Measurements from ENCODE around the gene AP3S1.
A peak's percentile ranks its signal among the peaks of the same experiment; 100 is the strongest.

The AP3S1 gene

DNA sequence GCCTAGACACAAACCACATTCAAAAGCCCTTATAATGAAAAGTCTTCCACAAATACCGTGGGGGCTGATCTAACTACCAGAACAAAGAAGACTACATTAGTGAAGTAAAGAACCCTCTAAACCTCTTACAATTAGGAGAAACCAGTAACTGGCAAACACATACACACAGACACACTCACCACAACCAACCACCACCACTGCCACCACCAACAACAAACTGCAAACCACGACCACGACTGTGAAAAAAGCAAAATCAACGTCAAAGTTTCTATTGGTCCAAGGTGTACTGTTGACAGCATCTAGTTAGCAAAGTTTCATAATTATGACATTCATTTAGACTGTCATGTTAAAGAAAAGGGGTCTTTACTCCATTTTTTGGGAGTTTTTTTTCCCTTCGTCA lies 28.0 kb upstream of the AP3S1 start:
- no peak for DNase-seq (ENCODE audit: low read depth)
- TF ChIP-seq, protein P1, sequence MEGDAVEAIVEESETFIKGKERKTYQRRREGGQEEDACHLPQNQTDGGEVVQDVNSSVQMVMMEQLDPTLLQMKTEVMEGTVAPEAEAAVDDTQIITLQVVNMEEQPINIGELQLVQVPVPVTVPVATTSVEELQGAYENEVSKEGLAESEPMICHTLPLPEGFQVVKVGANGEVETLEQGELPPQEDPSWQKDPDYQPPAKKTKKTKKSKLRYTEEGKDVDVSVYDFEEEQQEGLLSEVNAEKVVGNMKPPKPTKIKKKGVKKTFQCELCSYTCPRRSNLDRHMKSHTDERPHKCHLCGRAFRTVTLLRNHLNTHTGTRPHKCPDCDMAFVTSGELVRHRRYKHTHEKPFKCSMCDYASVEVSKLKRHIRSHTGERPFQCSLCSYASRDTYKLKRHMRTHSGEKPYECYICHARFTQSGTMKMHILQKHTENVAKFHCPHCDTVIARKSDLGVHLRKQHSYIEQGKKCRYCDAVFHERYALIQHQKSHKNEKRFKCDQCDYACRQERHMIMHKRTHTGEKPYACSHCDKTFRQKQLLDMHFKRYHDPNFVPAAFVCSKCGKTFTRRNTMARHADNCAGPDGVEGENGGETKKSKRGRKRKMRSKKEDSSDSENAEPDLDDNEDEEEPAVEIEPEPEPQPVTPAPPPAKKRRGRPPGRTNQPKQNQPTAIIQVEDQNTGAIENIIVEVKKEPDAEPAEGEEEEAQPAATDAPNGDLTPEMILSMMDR (conservative IDR thresholded peaks at IDR 0.05; ENCODE audit: low read depth, low read length) = no peak
- H3K4me3 ChIP-seq (ENCODE audit: low read length) = peak overlapping the region; percentile 86

DNA sequence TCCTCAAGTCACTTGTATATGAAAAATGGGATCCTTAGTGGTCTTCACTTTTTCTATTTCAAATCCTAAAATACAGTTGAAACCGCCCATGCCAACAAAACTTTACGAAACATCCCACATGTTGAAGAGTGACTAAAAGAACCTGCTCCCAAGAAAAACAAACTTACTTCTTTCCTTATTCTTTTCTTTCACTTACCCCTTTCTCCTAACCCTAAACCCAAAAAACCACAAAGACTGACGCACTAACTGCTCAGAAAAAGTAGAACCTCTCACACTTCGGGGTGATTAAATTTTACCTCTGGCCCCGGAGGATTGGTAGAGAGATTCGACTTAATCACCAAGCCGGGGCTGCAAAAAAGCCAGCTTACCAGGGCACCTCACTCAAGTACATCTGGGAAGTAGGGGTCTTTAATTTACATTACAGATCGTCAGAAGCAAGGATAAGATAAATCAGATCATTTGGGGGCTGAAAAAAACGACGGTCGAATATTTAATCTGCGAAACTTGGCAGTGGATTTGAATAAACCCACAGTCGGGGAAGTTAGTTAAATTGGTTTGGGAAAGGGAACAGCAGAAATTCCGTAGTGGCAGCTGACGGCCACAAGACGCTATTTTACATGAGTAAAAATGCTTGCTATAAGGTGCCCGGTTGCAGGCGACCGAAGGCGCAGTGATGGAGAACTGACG lies 26.6 kb upstream of the AP3S1 start:
- DNase-seq (ENCODE audit: low read depth) = no peak
- TF ChIP-seq, protein P1 (conservative IDR thresholded peaks at IDR 0.05; ENCODE audit: low read depth, low read length) = no peak
- H3K4me3 ChIP-seq (ENCODE audit: low read length) = peak overlapping the region; percentile 86

DNA sequence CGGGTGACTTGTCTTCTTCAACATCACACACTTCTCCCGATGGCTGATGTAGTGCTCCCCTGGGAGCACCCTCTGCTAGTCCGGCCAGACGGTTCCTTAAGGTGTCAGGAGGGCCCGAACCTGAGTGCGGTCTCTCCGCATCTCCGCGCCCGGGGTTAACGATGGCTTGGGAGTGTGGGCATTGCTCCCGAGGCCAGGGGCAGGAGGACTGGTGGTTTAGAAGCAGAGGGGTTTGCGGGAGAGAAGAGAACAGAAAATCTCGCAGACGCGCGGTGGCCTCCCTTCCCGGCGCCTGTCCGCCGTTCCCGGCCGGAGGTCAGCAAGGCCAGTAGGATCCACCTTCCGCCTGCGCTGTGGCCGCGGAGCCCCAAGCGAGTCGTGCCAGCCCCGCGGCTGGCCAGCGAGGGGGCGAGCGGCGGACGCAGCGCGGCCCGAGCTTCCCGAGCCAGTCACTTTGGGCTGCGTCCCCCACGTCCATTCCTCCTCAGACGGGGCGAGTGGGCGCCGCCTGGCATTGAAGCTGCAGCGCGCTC lies 26.0 kb upstream of the AP3S1 start:
- H3K4me3 ChIP-seq (ENCODE audit: low read length) = peak overlapping the region; percentile 86
- no peak for DNase-seq (ENCODE audit: low read depth)
- TF ChIP-seq, protein P1 (conservative IDR thresholded peaks at IDR 0.05; ENCODE audit: low read depth, low read length) = no peak

DNA sequence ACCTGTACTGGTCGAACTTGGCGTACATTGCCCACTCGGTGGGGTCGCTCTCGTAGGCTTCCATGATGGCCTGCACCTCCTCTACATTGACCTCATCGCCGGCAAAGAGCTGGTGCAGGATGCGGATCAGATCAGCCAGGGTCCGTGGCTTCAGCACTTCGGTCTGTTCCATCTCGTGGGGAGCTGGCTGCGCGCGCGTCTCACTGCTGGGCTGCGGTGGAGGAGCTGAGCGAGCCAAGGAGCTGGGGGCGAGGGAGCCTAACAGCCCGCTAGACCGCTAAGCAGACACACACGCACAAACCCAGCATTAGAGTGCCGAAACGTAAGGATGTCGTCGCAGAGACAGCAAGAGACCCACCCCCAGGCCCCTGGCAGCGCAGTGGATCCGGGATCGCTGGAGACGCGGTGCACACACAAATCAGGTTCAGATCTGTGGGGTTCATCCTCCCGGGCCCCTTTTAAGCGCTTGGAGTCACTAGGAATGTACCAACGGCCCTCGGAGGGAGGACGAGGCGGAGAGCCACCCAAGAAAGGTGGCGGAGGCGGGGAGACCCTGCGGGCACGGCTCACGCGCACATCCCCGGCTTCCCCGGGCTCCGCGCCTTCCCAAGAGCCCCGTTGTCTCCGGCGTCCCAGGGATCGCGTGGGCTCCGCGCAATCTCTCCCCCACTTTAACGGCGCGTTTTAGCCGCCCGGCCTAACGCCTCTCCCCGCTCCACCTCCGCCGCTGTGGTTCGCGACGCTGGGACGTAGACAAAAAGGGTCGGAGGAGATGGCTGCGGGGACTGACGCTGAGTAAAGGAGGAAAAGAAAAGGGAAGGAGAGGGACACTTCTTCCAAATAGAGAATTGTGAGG lies 25.3 kb upstream of the AP3S1 start, which contains the start of gene CDO1:
CDO1 (minus strand) TSS at position 434 of the 856 bp plus-strand sequence; CDS start at position 172, 262 bp downstream.
- peak; percentile 44 for DNase-seq (ENCODE audit: low read depth)
- TF ChIP-seq, protein P1 (conservative IDR thresholded peaks at IDR 0.05; ENCODE audit: low read depth, low read length) = no peak
- H3K4me3 ChIP-seq (ENCODE audit: low read length) = peak within 1 kb of the TSS; percentile 86

DNA sequence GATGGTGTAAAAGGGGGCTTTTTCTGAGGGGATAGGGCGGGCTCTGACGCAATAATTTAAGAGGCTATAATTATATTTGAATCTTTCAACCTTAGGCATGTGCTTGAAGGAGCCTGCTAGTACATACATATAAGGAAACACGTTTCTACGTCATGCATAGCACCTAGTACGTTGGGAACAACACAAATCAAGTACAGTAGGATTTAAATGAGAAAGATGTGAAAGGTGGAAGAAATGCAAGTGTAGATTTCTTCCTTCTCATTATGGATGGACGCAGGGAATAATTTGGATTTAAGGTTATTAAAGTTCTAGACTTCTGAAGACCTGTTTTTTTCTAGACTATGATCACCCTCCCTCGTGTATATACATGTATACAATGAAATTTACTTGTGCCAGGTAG lies 24.3 kb upstream of the AP3S1 start:
- no peak overlapping the region for H3K4me3 ChIP-seq (ENCODE audit: low read length)
- DNase-seq (ENCODE audit: low read depth) = no peak
- TF ChIP-seq, protein P1 (conservative IDR thresholded peaks at IDR 0.05; ENCODE audit: low read depth, low read length) = no peak

DNA sequence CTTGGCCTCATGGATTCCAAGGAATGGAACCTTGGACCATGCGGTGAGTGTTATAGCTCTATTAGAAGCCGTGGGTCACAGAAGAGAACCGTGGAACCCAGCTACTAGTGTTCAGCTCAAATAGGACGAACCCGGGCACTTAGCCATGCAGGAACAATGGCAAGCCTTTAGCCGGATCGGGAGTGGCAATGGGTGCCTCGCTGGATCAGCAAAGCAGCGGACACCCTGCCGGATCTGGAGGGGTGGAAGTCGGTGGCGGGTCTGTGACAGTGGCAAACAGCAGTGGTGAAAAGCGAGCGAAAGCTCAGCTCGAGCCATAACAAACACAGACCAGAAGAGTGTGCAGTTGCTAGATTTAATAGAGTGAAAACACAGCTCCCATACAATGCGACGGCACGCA lies 22.9 kb upstream of the AP3S1 start:
- no peak overlapping the region for H3K4me3 ChIP-seq (ENCODE audit: low read length)
- no peak for DNase-seq (ENCODE audit: low read depth)
- TF ChIP-seq, protein P1 (conservative IDR thresholded peaks at IDR 0.05; ENCODE audit: low read depth, low read length) = no peak
